AG04450 (cell line): ENCODE results near the gene F10. TPM values are rescaled to one million over a fixed set of nuclear protein-coding genes. Genes with fewer than 3 reads are reported as not detected.
"Not testable (repeated sequence)": the region's sequence is repeated elsewhere in the genome, so short reads cannot be mapped to it uniquely, and the experiment has no call there.

Experiments
- CTCF ChIA-PET: fragments of 300-600, 350-600 bp; formaldehyde crosslinking; extraction: SDS; loops from one replicate; lab custom pipeline; 2022; ENCODE audit warnings: antibody characterized with exemption, inconsistent platforms; lab: Charles Lee
- POLR2A ChIA-PET: fragments of 350-600 bp; formaldehyde crosslinking; extraction: SDS; loops from one replicate; lab custom pipeline; 2021; ENCODE audit warnings: antibody characterized with exemption, inconsistent platforms; lab: Yijun Ruan, JAX
- DNase-seq: peaks from one replicate; pipeline ENCODE4 v3.0.0-alpha.2; 2011; ENCODE audit warnings: low read depth, low spot score
- H3K27ac ChIP-seq: one replicate; pipeline ENCODE4 v1.5.1; 2012; ENCODE audit warnings: low read depth, low read length, control low read depth
- H3K27me3 ChIP-seq: one replicate; pipeline ENCODE4 v1.6.0; 2012; ENCODE audit warnings: low read length; ENCODE audit not compliant: control insufficient read depth, insufficient read depth
- H3K4me3 ChIP-seq: 2 replicates; pipeline ENCODE4 v1.5.1; 2011; ENCODE audit warnings: mild to moderate bottlenecking, low read depth, low read length, control low read depth
- H3K9me3 ChIP-seq: 2 replicates; pipeline ENCODE4 v1.5.1; 2012; ENCODE audit warnings: low read length; ENCODE audit not compliant: control insufficient read depth, insufficient read depth
- CTCF ChIP-seq: IDR thresholded peaks from 2 replicates; pipeline ENCODE4 v1.5.1; 2011; ENCODE audit warnings: low read depth, low read length, control low read depth, inconsistent platforms
- polyA plus RNA-seq: library from polyadenylated mRNA; depleted of rRNA; stranded (reverse); fragments of >200 nt; gene quantifications from 2 replicates; pipeline ENCODE4 v1.2.3, GENCODE V29; 2011

F10 gene
- polyA plus RNA-seq, 1 experiment = 17.7 TPM

GRCh38 chr13:113161433-113161832 lies 38.8 kb downstream of the F10 start:
- ChIA-PET CTCF (no interaction called here), POLR2A (no interaction called here)
- no peak overlapping the region for H3K27ac ChIP-seq
- peaks cover 4% of the 10 kb centered on the region for H3K27me3 ChIP-seq
- no peaks in the 10 kb centered on the region for H3K9me3 ChIP-seq
- DNase-seq = no peak
- no peak for TF ChIP-seq CTCF
- H3K4me3 ChIP-seq = no peak overlapping the region

- CTCF ChIA-PET, POLR2A ChIA-PET, H3K27ac ChIP-seq, DNase-seq, H3K9me3 ChIP-seq, H3K27me3 ChIP-seq, H3K4me3 ChIP-seq: not testable (repeated sequence)
These were observed 39.4 kb downstream of the F10 start for GRCh38 chr13:113161975-113162374.

- ChIA-PET CTCF (no interaction called here), POLR2A (no interaction called here)
- peaks cover 4% of the 10 kb centered on the region for H3K27me3 ChIP-seq
- H3K27ac ChIP-seq = no peak overlapping the region
- TF ChIP-seq CTCF = no peak
- H3K4me3 ChIP-seq = no peak overlapping the region
- DNase-seq = no peak
- 0 out of 2 replicates have a peak, but pooled peaks cover 2% of the 10 kb centered on the region for H3K9me3 ChIP-seq
These were observed 40.4 kb downstream of the F10 start for GRCh38 chr13:113162783-113163685.

GRCh38 chr13:113164492-113164891 lies 41.9 kb downstream of the F10 start:
- no peak overlapping the region for H3K27ac ChIP-seq
- ChIA-PET POLR2A (interaction anchor here (0.5 kb wide), 1 partner anchor 44 kb away, joined by 3 read pairs; no protein-coding TSS in a partner anchor), CTCF (no interaction called here)
- H3K4me3 ChIP-seq = no peak overlapping the region
- H3K27me3 ChIP-seq = peaks cover 4% of the 10 kb centered on the region
- no peak for DNase-seq
- TF ChIP-seq CTCF = no peak
- 0 out of 2 replicates have a peak, but pooled peaks cover 2% of the 10 kb centered on the region for H3K9me3 ChIP-seq

GRCh38 chr13:113166266-113166665 lies 43.7 kb downstream of the F10 start:
- no peak overlapping the region for H3K4me3 ChIP-seq
- no peak for DNase-seq
- TF ChIP-seq CTCF = no peak
- peaks cover 4% of the 10 kb centered on the region for H3K27me3 ChIP-seq
- ChIA-PET POLR2A (interaction anchor here (0.6 kb wide), 1 partner anchor 43 kb away, joined by 4 read pairs; no protein-coding TSS in a partner anchor), CTCF (no interaction called here)
- H3K9me3 ChIP-seq = 0 out of 2 replicates have a peak, but pooled peaks cover 2% of the 10 kb centered on the region
- no peak overlapping the region for H3K27ac ChIP-seq
